HEK293 (cell line): ENCODE results near the gene DNAJC22.

Source experiments
- BCL11B ChIP-seq: fragments of 450-650 bp; formaldehyde crosslinking; IDR thresholded peaks from 2 replicates; pipeline ENCODE4 v1.5.1; 2016; ENCODE audit warnings: low read depth, missing biosample characterization, missing genetic modification characterization
- GLI4 ChIP-seq: fragments of 450-650 bp; formaldehyde crosslinking; IDR thresholded peaks from 2 replicates; pipeline ENCODE4 v1.5.1; 2016; ENCODE audit warnings: missing biosample characterization, missing genetic modification characterization
- KLF8 ChIP-seq: fragments of 450-650 bp; formaldehyde crosslinking; IDR thresholded peaks from 2 replicates; pipeline ENCODE4 v1.5.1; 2016; ENCODE audit warnings: missing biosample characterization, missing genetic modification characterization
- PRDM1 ChIP-seq: fragments of 450-650 bp; formaldehyde crosslinking; IDR thresholded peaks from 2 replicates; pipeline ENCODE4; 2016; ENCODE audit warnings: missing biosample characterization, missing genetic modification characterization
- ZBTB7A ChIP-seq: fragments of 450-650 bp; formaldehyde crosslinking; IDR thresholded peaks from 2 replicates; pipeline ENCODE4 v1.5.1; 2016; ENCODE audit warnings: low read depth, missing biosample characterization, missing genetic modification characterization
- ZFHX2 ChIP-seq: fragments of 450-650 bp; formaldehyde crosslinking; conservative IDR thresholded peaks from 2 replicates; pipeline ENCODE4 v1.5.1; 2016; ENCODE audit warnings: missing biosample characterization, missing genetic modification characterization
- ZNF544 ChIP-seq: fragments of 450-650 bp; formaldehyde crosslinking; IDR thresholded peaks from 2 replicates; pipeline ENCODE4 v1.5.0; 2017; ENCODE audit warnings: missing biosample characterization, missing genetic modification characterization
- ZNF76 ChIP-seq: fragments of 450-650 bp; formaldehyde crosslinking; IDR thresholded peaks from 2 replicates; pipeline ENCODE4; 2016; ENCODE audit warnings: low read depth, missing biosample characterization, missing genetic modification characterization, borderline replicate concordance
- TF ChIP-seq, protein P1 (sequence below): fragments of 450-650 bp; formaldehyde crosslinking; IDR thresholded peaks from 2 replicates; pipeline ENCODE4 v1.5.0; 2017; ENCODE audit warnings: missing biosample characterization, missing genetic modification characterization, borderline replicate concordance
- TF ChIP-seq, protein P2 (sequence below): fragments of 450-650 bp; formaldehyde crosslinking; IDR thresholded peaks from 2 replicates; pipeline ENCODE4 v1.5.1; 2016; ENCODE audit warnings: missing biosample characterization, missing genetic modification characterization
- TF ChIP-seq, protein P3 (sequence below): IDR thresholded peaks from 2 replicates; pipeline ENCODE4 v1.6.1; 2011; ENCODE audit warnings: mild to moderate bottlenecking, low read depth, low read length, borderline replicate concordance
- TF ChIP-seq, protein P4 (sequence below): fragments of 450-650 bp; formaldehyde crosslinking; IDR thresholded peaks from 2 replicates; pipeline ENCODE4 v1.5.1; 2016; ENCODE audit warnings: missing biosample characterization, missing genetic modification characterization
- TF ChIP-seq, protein P5 (sequence below): fragments of 450-650 bp; formaldehyde crosslinking; IDR thresholded peaks from 2 replicates; pipeline ENCODE4 v1.5.1; 2016; ENCODE audit warnings: missing biosample characterization, missing genetic modification characterization, low read depth

DNA sequence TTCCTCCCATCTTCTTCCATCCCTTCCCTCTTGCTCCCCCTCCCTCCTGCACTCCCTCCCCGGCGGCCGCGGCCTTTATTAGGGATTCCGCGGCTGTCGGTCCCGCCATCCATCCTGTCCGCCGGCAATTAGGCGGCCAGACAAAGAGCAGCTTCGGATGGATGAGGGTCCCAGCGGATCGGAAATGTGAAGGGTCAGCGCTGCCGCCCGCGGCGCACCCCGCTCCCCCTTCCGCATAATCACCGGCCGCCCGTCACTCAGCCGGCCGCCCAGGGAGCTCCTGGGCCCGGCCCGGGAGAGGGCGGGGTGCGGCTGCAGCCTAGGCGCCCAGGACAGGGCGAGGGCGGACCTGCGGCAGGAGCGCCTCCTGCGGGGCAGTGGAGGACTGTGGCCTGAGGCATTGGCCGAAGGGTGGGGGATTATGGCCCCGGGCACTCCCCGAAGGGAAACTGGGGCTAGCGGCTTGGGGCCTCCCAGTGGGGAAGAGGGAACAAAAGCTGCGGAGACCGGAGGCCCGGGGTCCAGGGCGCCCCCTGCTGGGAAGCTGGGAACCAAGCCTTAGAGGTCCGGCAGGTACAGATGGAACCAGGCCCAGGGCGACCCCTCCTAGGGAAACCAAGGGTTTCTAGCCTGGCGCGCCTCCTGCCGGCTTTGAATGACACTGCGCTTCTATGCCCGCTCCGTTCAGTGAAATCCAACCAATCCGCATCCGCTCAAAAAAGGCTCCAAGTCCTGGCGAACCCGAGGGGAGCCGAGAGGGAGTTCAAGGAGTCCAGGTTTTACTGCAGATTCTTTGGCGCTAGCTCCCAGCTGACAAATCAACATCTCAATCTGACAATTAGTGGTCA is 4.4 kb upstream of the DNAJC22 start:
- TF ChIP-seq, protein P1, sequence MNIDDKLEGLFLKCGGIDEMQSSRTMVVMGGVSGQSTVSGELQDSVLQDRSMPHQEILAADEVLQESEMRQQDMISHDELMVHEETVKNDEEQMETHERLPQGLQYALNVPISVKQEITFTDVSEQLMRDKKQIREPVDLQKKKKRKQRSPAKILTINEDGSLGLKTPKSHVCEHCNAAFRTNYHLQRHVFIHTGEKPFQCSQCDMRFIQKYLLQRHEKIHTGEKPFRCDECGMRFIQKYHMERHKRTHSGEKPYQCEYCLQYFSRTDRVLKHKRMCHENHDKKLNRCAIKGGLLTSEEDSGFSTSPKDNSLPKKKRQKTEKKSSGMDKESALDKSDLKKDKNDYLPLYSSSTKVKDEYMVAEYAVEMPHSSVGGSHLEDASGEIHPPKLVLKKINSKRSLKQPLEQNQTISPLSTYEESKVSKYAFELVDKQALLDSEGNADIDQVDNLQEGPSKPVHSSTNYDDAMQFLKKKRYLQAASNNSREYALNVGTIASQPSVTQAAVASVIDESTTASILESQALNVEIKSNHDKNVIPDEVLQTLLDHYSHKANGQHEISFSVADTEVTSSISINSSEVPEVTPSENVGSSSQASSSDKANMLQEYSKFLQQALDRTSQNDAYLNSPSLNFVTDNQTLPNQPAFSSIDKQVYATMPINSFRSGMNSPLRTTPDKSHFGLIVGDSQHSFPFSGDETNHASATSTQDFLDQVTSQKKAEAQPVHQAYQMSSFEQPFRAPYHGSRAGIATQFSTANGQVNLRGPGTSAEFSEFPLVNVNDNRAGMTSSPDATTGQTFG (tag by site-specific recombination), result no peak
- TF ChIP-seq KLF8 (tag by site-specific recombination) (peak; percentile 15; the same call in 1 of the 2 replicates), PRDM1 (no peak), ZBTB7A (no peak), BCL11B (tag by site-specific recombination) (no peak), ZNF544 (no peak), ZFHX2 (tag by site-specific recombination) (no peak), GLI4 (tag by site-specific recombination) (no peak), ZNF76 (tag by site-specific recombination) (no peak)
- TF ChIP-seq, protein P2, sequence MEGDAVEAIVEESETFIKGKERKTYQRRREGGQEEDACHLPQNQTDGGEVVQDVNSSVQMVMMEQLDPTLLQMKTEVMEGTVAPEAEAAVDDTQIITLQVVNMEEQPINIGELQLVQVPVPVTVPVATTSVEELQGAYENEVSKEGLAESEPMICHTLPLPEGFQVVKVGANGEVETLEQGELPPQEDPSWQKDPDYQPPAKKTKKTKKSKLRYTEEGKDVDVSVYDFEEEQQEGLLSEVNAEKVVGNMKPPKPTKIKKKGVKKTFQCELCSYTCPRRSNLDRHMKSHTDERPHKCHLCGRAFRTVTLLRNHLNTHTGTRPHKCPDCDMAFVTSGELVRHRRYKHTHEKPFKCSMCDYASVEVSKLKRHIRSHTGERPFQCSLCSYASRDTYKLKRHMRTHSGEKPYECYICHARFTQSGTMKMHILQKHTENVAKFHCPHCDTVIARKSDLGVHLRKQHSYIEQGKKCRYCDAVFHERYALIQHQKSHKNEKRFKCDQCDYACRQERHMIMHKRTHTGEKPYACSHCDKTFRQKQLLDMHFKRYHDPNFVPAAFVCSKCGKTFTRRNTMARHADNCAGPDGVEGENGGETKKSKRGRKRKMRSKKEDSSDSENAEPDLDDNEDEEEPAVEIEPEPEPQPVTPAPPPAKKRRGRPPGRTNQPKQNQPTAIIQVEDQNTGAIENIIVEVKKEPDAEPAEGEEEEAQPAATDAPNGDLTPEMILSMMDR (tag by site-specific recombination), result peak; percentile 88
- TF ChIP-seq, protein P3, sequence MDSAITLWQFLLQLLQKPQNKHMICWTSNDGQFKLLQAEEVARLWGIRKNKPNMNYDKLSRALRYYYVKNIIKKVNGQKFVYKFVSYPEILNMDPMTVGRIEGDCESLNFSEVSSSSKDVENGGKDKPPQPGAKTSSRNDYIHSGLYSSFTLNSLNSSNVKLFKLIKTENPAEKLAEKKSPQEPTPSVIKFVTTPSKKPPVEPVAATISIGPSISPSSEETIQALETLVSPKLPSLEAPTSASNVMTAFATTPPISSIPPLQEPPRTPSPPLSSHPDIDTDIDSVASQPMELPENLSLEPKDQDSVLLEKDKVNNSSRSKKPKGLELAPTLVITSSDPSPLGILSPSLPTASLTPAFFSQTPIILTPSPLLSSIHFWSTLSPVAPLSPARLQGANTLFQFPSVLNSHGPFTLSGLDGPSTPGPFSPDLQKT, result no peak
- TF ChIP-seq, protein P4, sequence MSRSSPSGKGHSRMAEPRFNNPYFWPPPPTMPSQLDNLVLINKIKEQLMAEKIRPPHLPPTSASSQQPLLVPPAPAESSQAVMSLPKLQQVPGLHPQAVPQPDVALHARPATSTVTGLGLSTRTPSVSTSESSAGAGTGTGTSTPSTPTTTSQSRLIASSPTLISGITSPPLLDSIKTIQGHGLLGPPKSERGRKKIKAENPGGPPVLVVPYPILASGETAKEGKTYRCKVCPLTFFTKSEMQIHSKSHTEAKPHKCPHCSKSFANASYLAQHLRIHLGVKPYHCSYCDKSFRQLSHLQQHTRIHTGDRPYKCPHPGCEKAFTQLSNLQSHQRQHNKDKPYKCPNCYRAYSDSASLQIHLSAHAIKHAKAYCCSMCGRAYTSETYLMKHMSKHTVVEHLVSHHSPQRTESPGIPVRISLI (tag by site-specific recombination), result no peak
- TF ChIP-seq, protein P5, sequence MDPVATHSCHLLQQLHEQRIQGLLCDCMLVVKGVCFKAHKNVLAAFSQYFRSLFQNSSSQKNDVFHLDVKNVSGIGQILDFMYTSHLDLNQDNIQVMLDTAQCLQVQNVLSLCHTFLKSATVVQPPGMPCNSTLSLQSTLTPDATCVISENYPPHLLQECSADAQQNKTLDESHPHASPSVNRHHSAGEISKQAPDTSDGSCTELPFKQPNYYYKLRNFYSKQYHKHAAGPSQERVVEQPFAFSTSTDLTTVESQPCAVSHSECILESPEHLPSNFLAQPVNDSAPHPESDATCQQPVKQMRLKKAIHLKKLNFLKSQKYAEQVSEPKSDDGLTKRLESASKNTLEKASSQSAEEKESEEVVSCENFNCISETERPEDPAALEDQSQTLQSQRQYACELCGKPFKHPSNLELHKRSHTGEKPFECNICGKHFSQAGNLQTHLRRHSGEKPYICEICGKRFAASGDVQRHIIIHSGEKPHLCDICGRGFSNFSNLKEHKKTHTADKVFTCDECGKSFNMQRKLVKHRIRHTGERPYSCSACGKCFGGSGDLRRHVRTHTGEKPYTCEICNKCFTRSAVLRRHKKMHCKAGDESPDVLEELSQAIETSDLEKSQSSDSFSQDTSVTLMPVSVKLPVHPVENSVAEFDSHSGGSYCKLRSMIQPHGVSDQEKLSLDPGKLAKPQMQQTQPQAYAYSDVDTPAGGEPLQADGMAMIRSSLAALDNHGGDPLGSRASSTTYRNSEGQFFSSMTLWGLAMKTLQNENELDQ, result no peak
